Thyroid gland (tissue), 4 donors: Measurements from ENCODE around the gene EML4. TPM values are rescaled to one million over a fixed set of nuclear protein-coding genes. Genes with fewer than 3 reads are reported as not detected.

Experiments
- DNase-seq, 2 donors: peaks; one replicate each; pipeline ENCODE4 v3.0.0-alpha.2; 2019
- H3K27ac ChIP-seq, 3 donors: fragments of 200-600 bp; sonication (generic); 1 replicate in 2 of 3; 2 replicates in 1 of 3; pipeline ENCODE4 v1.5.1; 2016 to 2019; ENCODE audit warnings: mild to moderate bottlenecking in 1 of 3, moderate library complexity in 1 of 3
- H3K27me3 ChIP-seq: fragments of 200-600 bp; sonication (generic); one replicate; pipeline ENCODE4 v1.5.1; 2019
- H3K36me3 ChIP-seq, 2 donors: fragments of 200-600 bp; sonication (generic); one replicate each; pipeline ENCODE4 v1.5.1; 2016 to 2019
- H3K4me1 ChIP-seq, 2 donors: fragments of 200-600 bp; sonication (generic); one replicate each; pipeline ENCODE4 v1.5.1; 2017 to 2019
- H3K4me3 ChIP-seq, 3 donors: fragments of 200-600 bp; sonication (generic); replicated peaks in 1 of 3; 1 replicate in 2 of 3; 2 replicates in 1 of 3; pipeline ENCODE4 v1.5.1; 2016; ENCODE audit warnings: mild to moderate bottlenecking in 1 of 3
- H3K9me3 ChIP-seq: fragments of 200-600 bp; sonication (generic); one replicate; pipeline ENCODE4 v1.5.1; 2017
- CTCF ChIP-seq, 6 experiments: fragments of 200-600 bp in 3 of 6; fragments of 450-650 bp in 3 of 6; sonication (generic) in 3 of 6; IDR thresholded peaks; one replicate each; pipeline ENCODE4 v1.5.1; 2016 to 2019; ENCODE audit warnings: antibody characterized with exemption in 6 of 6, mild to moderate bottlenecking in 2 of 6, inconsistent platforms in 1 of 6, moderate library complexity in 1 of 6
- POLR2A ChIP-seq, 2 donors: fragments of 450-650 bp; IDR thresholded peaks; one replicate each; pipeline ENCODE4 v1.6.1; 2017; ENCODE audit warnings: antibody characterized with exemption in 2 of 2, mild to moderate bottlenecking in 2 of 2, moderate library complexity in 1 of 2
- WGBS, 2 donors: methylation state at CpG; one replicate each; pipeline ENCODE4 v1.1.5; 2017; 5-methylcytosine and 5-hydroxymethylcytosine counted together
- intact Hi-C: fragments of 100-400 bp; cut with DNase I; formaldehyde crosslinking; loops from one replicate; pipeline ENCODE4 v1.15.1; 2023
- total RNA-seq, 4 donors: library from RNA; depleted of rRNA; stranded (reverse); fragments of >200 nt; gene quantifications; one replicate each; pipeline ENCODE4 v1.2.3, GENCODE V29; 2016

The EML4 gene
- total RNA-seq, 4 donors from 2014 or later: 52.5 to 67.2 (median 64.7) TPM

DNA sequence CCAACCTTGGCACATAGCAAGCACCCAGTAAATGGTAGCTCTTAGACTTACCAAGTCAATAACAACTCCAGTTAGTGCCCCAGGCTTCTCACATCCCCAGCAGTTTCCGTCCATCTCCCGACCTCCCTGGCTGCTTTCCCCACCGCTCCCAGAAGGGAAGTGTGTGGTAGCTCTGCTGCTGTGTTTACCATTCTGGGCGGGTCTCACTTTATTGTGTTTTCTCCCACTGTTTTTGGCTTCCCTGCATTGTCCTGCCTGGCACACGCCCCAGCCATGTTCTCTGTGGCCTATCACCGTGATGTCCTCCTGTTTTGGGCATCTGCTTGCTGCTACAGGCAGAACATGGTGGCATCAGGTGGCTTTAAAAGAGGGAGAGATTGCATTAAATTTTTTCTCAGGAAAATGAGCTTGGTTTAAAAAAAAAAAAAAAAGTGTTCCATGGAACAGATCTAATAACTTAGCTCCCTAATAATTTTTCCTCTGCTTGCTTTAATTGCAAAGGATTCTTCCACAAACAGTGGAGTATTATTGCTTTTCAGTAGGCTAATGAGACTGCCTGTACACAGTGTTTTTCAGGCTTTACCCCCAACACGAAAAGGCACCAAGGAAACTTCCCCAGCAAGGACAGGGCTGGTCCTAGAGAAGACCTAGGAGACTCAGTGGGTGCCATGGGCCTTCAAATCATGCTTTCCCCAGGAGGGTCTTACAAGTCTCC lies 199.8 kb downstream of the EML4 start:
- peak in 1 of 2 donors; percentile 20 for DNase-seq
- no peaks in the 10 kb centered on the region for H3K27me3 ChIP-seq
- H3K4me3 ChIP-seq: no peak overlapping the region
- H3K36me3 ChIP-seq: no peaks in the 10 kb centered on the region
- H3K4me1 ChIP-seq: no peaks in the 10 kb centered on the region
- no peak for TF ChIP-seq CTCF (IDR thresholded peaks at IDR 0.05)
- peak in 1 of 2 donors; percentile 5 for TF ChIP-seq POLR2A (IDR thresholded peaks at IDR 0.05)
- H3K27ac ChIP-seq: no peak overlapping the region
- 71 to 78% methylated on average over 7 of the region's 7 CpGs for WGBS, 2 donors
- intact Hi-C loops: loop anchor here (10.0 kb wide), 1 partner anchor 274 kb away; no protein-coding TSS in a partner anchor
- H3K9me3 ChIP-seq: no peaks in the 10 kb centered on the region

- WGBS, 2 donors: 73 to 82% methylated on average over 5 of the region's 5 CpGs
- H3K9me3 ChIP-seq: no peaks in the 10 kb centered on the region
- no peak overlapping the region for H3K4me3 ChIP-seq
- DNase-seq: no peak
- TF ChIP-seq POLR2A (IDR thresholded peaks at IDR 0.05) (no peak), CTCF (IDR thresholded peaks at IDR 0.05) (no peak)
- intact Hi-C loops: loop anchor here (10.0 kb wide), 1 partner anchor 275 kb away; no protein-coding TSS in a partner anchor
- H3K27ac ChIP-seq: no peak overlapping the region
- no peaks in the 10 kb centered on the region for H3K4me1 ChIP-seq
- H3K27me3 ChIP-seq: no peaks in the 10 kb centered on the region
- no peaks in the 10 kb centered on the region for H3K36me3 ChIP-seq
These were observed 200.5 kb downstream of the EML4 start for GRCh38 chr2:42369532-42370229.

DNA sequence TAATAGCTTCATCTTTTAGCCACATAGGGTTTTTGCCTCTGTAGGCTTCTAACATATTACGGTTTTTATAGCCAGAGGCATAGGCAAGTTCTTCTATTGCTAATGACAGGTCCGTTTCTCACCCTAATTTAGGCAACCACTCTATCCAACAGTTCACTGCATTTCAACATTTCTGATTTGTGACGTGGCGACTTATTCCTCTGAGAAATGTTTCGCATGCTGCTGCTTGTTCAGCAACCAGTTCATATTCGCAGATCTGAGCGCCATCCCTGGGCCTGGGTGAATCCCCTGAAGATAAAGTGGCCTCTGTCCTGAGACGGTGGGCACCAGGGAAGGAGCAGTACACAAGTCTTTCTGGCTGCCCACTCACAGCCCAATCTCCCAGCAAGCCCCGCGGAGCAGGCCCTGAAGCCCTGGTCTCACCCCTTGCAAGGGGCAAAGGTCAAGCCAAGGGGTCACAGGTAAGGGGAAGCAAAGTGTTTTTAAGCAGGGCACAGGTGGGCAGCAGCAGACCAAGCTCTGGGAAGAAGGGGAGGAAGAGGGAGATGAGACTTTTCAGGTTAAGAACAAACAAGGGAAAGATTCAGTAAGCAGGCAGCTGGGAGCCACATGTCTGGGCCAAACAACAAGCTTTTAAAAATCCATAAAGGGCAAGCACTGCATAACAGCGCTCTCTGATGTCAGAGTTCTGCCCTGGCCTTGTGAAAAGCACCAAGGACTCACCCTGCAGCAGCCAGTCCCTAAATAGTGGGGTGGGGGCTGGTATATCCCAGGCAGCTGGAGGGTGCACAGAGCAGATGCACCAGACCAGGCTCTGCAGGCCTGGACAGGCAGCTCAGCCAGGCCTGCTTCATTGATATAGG lies 202.7 kb downstream of the EML4 start:
- no peak for TF ChIP-seq POLR2A (IDR thresholded peaks at IDR 0.05)
- no peak overlapping the region for H3K27ac ChIP-seq
- H3K36me3 ChIP-seq: no peaks in the 10 kb centered on the region
- 86 to 89% methylated on average over 11 of the region's 11 CpGs for WGBS, 2 donors
- no peak for DNase-seq
- H3K27me3 ChIP-seq: no peaks in the 10 kb centered on the region
- intact Hi-C loops: no loop called here
- no peaks in the 10 kb centered on the region for H3K4me1 ChIP-seq
- no peak overlapping the region for H3K4me3 ChIP-seq
- no peaks in the 10 kb centered on the region for H3K9me3 ChIP-seq

DNA sequence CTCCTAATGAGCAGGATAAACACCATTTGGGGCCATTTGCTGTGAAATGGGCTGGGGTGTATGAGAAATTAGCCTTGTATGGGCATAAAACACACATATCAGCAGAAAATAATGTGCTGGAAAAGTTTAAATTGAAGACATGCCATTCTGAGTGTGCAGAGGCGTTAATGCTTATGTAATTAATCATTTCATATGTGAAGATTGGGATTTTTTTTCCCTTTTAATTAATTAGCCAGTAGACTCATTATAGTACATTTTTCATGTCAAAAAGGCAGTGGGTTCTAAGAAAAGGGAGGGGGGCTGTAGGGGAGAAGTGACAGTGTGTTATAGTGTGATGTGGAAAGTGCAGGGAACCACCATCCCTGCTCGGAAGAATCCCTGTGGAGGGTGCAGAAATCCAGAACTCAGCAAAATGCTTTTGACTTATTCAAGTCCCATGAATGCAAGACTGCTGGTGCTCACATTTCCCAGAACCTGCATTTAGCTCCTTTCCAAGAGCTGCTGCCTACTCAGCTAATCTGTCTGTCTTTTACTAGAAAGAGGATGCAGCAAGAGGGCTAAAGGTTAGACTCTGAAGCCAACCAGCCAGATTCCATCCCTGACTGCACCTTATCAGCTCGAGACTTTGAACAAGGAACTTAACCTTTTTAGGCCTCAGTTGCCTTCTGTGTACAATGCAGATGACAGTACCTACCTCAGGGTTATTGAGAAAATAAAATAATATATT lies 203.5 kb downstream of the EML4 start:
- H3K27me3 ChIP-seq: no peaks in the 10 kb centered on the region
- DNase-seq: no peak
- H3K36me3 ChIP-seq: no peaks in the 10 kb centered on the region
- H3K27ac ChIP-seq: no peak overlapping the region
- WGBS, 2 donors: 68 to 91% methylated on average over 3 of the region's 3 CpGs
- no peak overlapping the region for H3K4me3 ChIP-seq
- H3K4me1 ChIP-seq: no peaks in the 10 kb centered on the region
- no peaks in the 10 kb centered on the region for H3K9me3 ChIP-seq
- TF ChIP-seq CTCF (IDR thresholded peaks at IDR 0.05) (no peak), POLR2A (IDR thresholded peaks at IDR 0.05) (no peak)
- intact Hi-C loops: no loop called here

GRCh38 chr2:42376758-42377157 lies 207.6 kb downstream of the EML4 start:
- Histone ChIP-seq H3K4me3 (no peak overlapping the region), H3K36me3 (no peaks in the 10 kb centered on the region), H3K9me3 (no peaks in the 10 kb centered on the region), H3K27me3 (no peaks in the 10 kb centered on the region), H3K27ac (no peak overlapping the region), H3K4me1 (no peaks in the 10 kb centered on the region)
- DNase-seq: no peak
- intact Hi-C loops: no loop called here
- no peak for TF ChIP-seq POLR2A (IDR thresholded peaks at IDR 0.05)
- TF ChIP-seq CTCF (IDR thresholded peaks at IDR 0.05): no peak
- 80 to 83% methylated on average over 7 of the region's 7 CpGs for WGBS, 2 donors
